RWPE2 (cell line): ENCODE results near the gene TFF1.

Experiments used
- ATAC-seq: fragments of 200-7000 bp; cut with Tn5 transposase; 3 replicates; pipeline ENCODE4 v1.9.1; 2021; ENCODE audit warnings: low read depth
- DNase-seq: peaks from one replicate; pipeline ENCODE4 v3.0.0-alpha.2; 2020; ENCODE audit warnings: low spot score
- H3K27ac ChIP-seq: fragments of 450-650 bp; 2 replicates; pipeline ENCODE4 v1.5.1; 2017; ENCODE audit warnings: mild to moderate bottlenecking; ENCODE audit not compliant: poor library complexity, severe bottlenecking
- H3K27me3 ChIP-seq: fragments of 250-450 bp; sonication (Bioruptor Pico); 2 replicates; pipeline ENCODE4 v1.5.1; 2021; ENCODE audit warnings: mild to moderate bottlenecking, moderate library complexity; ENCODE audit not compliant: insufficient read depth, poor library complexity, severe bottlenecking
- H3K36me3 ChIP-seq: fragments of 250-450 bp; sonication (Bioruptor Pico); 2 replicates; pipeline ENCODE4 v1.5.1; 2020; ENCODE audit warnings: low read depth, mild to moderate bottlenecking, moderate library complexity
- H3K4me1 ChIP-seq: fragments of 250-450 bp; sonication (Bioruptor Pico); 2 replicates; pipeline ENCODE4 v1.5.1; 2021; ENCODE audit warnings: mild to moderate bottlenecking, moderate library complexity; ENCODE audit not compliant: insufficient read depth, poor library complexity, severe bottlenecking
- H3K4me3 ChIP-seq: fragments of 250-450 bp; sonication (Bioruptor Pico); 2 replicates; pipeline ENCODE4 v1.5.1; 2021; ENCODE audit warnings: mild to moderate bottlenecking, moderate library complexity; ENCODE audit not compliant: severe bottlenecking
- H3K9me3 ChIP-seq: fragments of 250-450 bp; sonication (Bioruptor Pico); 2 replicates; pipeline ENCODE4 v1.5.1; 2021; ENCODE audit warnings: mild to moderate bottlenecking, moderate library complexity; ENCODE audit not compliant: severe bottlenecking
- TF ChIP-seq, protein P1 (sequence below): fragments of 450-650 bp; IDR thresholded peaks from one replicate; pipeline ENCODE4 v1.5.1; 2017; ENCODE audit warnings: mild to moderate bottlenecking, moderate library complexity; ENCODE audit not compliant: poor library complexity, severe bottlenecking

TFF1 gene

GRCh38 chr21:42373908-42374455 is 7.6 kb upstream of the TFF1 start:
- ATAC-seq (no peak), DNase-seq (no peak)
- Histone ChIP-seq H3K4me3 (no peak overlapping the region), H3K27me3 (no peaks in the 10 kb centered on the region), H3K36me3 (no peaks in the 10 kb centered on the region), H3K4me1 (no peaks in the 10 kb centered on the region), H3K27ac (no peak overlapping the region), H3K9me3 (no peaks in the 10 kb centered on the region)
- TF ChIP-seq, protein P1, sequence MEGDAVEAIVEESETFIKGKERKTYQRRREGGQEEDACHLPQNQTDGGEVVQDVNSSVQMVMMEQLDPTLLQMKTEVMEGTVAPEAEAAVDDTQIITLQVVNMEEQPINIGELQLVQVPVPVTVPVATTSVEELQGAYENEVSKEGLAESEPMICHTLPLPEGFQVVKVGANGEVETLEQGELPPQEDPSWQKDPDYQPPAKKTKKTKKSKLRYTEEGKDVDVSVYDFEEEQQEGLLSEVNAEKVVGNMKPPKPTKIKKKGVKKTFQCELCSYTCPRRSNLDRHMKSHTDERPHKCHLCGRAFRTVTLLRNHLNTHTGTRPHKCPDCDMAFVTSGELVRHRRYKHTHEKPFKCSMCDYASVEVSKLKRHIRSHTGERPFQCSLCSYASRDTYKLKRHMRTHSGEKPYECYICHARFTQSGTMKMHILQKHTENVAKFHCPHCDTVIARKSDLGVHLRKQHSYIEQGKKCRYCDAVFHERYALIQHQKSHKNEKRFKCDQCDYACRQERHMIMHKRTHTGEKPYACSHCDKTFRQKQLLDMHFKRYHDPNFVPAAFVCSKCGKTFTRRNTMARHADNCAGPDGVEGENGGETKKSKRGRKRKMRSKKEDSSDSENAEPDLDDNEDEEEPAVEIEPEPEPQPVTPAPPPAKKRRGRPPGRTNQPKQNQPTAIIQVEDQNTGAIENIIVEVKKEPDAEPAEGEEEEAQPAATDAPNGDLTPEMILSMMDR = no peak

- no peaks in the 10 kb centered on the region for H3K4me1 ChIP-seq
- no peak for ATAC-seq
- TF ChIP-seq, protein P1 = no peak
- no peak for DNase-seq
- H3K27me3 ChIP-seq = no peaks in the 10 kb centered on the region
- no peak overlapping the region for H3K4me3 ChIP-seq
- no peak overlapping the region for H3K27ac ChIP-seq
- no peaks in the 10 kb centered on the region for H3K9me3 ChIP-seq
- H3K36me3 ChIP-seq = no peaks in the 10 kb centered on the region
Observed at GRCh38 chr21:42373196-42373907, 7.0 kb upstream of the TFF1 start.

GRCh38 chr21:42370894-42371654 is 4.7 kb upstream of the TFF1 start:
- Histone ChIP-seq H3K4me3 (no peak overlapping the region), H3K4me1 (no peaks in the 10 kb centered on the region), H3K27me3 (no peaks in the 10 kb centered on the region), H3K9me3 (no peaks in the 10 kb centered on the region), H3K27ac (no peak overlapping the region), H3K36me3 (no peaks in the 10 kb centered on the region)
- TF ChIP-seq, protein P1 = no peak
- DNase-seq (no peak), ATAC-seq (no peak)

- DNase-seq (no peak), ATAC-seq (no peak)
- Histone ChIP-seq H3K27me3 (no peaks in the 10 kb centered on the region), H3K27ac (no peak overlapping the region), H3K9me3 (no peaks in the 10 kb centered on the region), H3K4me3 (no peak overlapping the region), H3K36me3 (no peaks in the 10 kb centered on the region), H3K4me1 (no peaks in the 10 kb centered on the region)
- TF ChIP-seq, protein P1 = no peak
Observed at GRCh38 chr21:42369821-42370220, 3.5 kb upstream of the TFF1 start.
